Choroid plexus epithelial cell (primary cell): ENCODE data around the gene DYRK1B.

Experiments used
- DNase-seq: peaks from one replicate; pipeline ENCODE4 v3.0.0-alpha.2; 2010; ENCODE audit warnings: low read depth
- H3K4me3 ChIP-seq: 2 replicates; pipeline ENCODE4 v1.5.1; 2011; ENCODE audit warnings: low read depth, mild to moderate bottlenecking, control low read depth, low read length, moderate library complexity
- CTCF ChIP-seq: conservative IDR thresholded peaks from 2 replicates; pipeline ENCODE4 v1.5.1; 2011; ENCODE audit warnings: low read depth, mild to moderate bottlenecking, control low read depth, inconsistent platforms, low read length, moderate library complexity

DYRK1B gene

GRCh38 chr19:39837978-39838377, 4.0 kb upstream of the DYRK1B start:
- no peak for DNase-seq
- TF ChIP-seq CTCF = no peak

GRCh38 chr19:39834287-39834841, 402 bp upstream of the DYRK1B start:
- H3K4me3 ChIP-seq = peak overlapping the region; percentile 99
- TF ChIP-seq CTCF = no peak
- DNase-seq = no peak

More at GRCh38 chr19:39837978-39838377, 4.0 kb upstream of the DYRK1B start:
- H3K4me3 ChIP-seq = no peak overlapping the region

- peak overlapping the region; percentile 99 for H3K4me3 ChIP-seq
- no peak for DNase-seq
- TF ChIP-seq CTCF = no peak
These were observed 850 bp downstream of the DYRK1B start for GRCh38 chr19:39833160-39833463.

GRCh38 chr19:39832341-39833083, 1.4 kb downstream of the DYRK1B start:
- TF ChIP-seq CTCF = no peak
- peak overlapping the region; percentile 99 for H3K4me3 ChIP-seq
- no peak for DNase-seq

GRCh38 chr19:39831679-39832078, 2.3 kb downstream of the DYRK1B start:
- TF ChIP-seq CTCF = no peak
- DNase-seq = no peak
- no peak overlapping the region for H3K4me3 ChIP-seq

GRCh38 chr19:39830847-39831246, 3.1 kb downstream of the DYRK1B start:
- DNase-seq = no peak
- no peak for TF ChIP-seq CTCF
- H3K4me3 ChIP-seq = no peak overlapping the region

GRCh38 chr19:39830406-39830805, 3.6 kb downstream of the DYRK1B start:
- no peak for DNase-seq
- TF ChIP-seq CTCF = no peak
- H3K4me3 ChIP-seq = no peak overlapping the region
